Tongue (tissue), 2 donors: Measurements from ENCODE around the gene PALM. TPM values are rescaled to one million over a fixed set of nuclear protein-coding genes. Genes with fewer than 3 reads are reported as not detected.
"Not testable (repeated sequence)": the region's sequence is repeated elsewhere in the genome, so short reads cannot be mapped to it uniquely, and the experiment has no call there.

Experiments used
- DNase-seq: peaks from one replicate; pipeline ENCODE4 v3.0.0-alpha.2; 2015
- total RNA-seq: library from RNA; depleted of rRNA; stranded (reverse); fragments of >200 nt; gene quantifications from one replicate; pipeline ENCODE4 v1.2.3, GENCODE V29; 2014

PALM gene
- total RNA-seq, 1 donor from 2014 or later: 52.9 TPM

- DNase-seq: no peak
Measured at GRCh38 chr19:732148-733069, 23.7 kb downstream of the PALM start.

- no peak for DNase-seq
Measured at GRCh38 chr19:734716-735115, 26.0 kb downstream of the PALM start.

GRCh38 chr19:736125-736524 lies 27.4 kb downstream of the PALM start:
- no peak for DNase-seq

DNA sequence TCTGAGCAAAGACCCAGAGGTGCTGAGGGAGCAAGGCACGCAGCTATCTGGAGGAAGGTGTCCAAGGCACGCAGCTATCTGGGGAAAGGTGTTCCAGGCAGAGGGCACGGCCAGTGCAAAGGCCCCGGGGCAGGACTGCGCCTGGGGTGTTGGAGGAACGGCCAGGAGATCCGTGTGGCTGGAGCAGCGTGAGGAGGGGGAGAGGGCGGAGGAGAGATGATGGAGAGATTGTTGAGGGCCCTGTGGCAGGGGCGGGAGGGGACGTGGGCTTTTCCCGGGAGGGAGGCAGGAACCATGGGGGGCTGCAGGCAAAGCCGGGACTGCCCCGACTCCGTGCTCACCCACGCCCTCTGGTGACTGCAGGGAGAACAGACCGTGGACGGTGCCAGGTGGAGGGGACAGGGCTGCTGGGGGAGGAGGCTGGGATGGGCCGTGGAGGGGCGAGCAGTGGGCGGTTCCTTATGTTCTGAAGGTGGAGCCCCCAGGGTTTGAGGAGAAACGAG lies 28.9 kb downstream of the PALM start:
- peak; percentile 40 for DNase-seq

DNA sequence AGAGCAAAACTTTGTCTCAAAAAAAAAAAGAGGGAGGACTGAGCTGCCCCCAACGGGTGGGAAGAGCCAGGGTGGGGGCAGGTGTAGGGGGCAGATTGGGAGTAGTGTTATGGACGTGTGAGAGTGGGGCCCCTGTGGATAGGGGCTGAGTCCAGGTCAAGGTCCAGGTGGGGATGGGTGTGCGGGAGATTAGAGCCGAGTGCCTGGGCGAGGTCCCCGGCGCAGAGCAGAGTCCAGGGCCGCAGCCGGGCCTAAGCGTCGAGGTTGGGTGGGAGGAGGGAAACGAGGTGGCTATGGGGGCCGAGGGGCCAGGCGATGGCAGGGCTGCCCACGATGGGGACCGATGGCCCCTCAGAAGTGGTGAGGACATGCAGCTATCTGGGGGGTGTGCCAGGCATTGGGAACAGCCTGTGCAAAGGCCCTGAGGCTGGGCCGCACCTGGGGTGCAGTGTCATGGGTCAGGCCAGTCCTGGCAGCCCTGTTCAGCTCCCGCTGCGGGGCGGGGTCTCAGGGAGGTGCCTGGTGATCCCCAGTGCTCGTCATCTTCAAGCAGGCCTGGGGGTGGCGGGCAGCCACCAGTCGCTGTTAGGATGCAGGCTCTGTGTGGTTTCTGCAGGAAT lies 29.9 kb downstream of the PALM start:
- DNase-seq: no peak

DNA sequence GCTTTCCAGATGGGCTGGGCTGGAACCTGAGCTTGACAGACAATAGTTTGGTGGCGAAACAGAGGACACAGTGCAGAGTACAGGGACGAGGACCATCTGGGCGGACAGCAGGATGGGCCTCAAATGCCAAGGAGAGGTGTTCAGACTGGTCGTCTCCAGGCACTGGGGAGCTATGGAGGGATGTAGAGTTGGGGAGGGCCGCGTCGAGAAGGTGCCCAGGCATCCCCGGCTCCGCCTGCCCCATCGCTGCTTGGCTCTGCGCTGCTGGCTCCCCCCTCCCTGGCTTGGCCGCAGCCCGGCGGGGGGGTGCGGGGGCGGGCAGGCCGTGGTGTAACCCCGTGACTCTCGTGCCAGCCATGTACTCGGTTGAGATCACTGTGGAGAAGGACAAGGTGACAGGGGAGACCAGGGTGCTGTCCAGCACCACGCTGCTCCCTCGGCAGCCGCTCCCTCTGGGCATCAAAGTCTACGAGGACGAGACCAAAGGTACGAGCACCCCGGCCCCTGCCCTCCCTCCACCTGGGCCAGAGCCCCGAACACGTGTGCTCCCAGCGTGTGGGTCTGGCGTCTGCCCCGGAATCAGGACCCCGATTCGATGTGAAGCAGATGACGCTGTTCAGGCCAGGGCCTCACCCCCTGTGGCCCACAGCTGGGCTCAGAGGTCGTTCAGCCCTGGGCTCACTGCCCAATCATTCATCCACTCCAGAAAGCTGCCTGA lies 31.4 kb downstream of the PALM start:
- no peak for DNase-seq

DNA sequence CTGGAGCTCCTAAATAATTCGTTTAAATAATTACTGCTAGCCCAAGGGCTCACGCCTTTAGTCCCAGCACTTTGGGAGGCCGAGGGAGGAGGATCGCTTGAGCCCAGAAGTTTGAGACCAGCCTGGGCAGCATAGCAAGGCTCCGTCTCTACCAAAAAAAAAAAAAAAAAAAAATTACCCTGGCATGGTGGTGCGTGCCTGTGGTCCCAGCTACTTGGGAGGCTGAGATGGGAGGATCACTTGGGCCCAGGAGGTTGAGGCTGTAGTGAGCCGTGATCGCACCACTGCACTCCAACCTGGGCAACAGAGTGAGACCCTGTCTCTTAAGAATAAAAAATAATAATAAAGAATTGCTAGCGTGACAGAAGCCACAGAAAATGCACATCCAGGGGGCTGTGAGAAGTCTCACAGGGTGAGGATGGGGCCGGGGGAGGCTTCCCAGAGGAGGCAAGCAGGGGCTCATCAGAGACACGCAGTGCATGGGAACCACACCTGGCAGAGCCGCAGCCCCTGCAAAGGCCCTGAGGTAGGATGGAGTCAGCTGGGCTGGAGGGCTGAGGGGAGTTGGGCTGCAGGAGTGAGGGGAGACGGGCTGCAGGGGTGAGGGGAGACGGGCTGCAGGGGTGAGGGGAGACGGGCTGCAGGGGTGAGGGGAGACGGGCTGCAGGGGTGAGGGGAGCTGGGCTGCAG lies 32.2 kb downstream of the PALM start:
- not testable (repeated sequence) for DNase-seq

- DNase-seq: no peak
Measured at GRCh38 chr19:741506-742131, 32.9 kb downstream of the PALM start.

DNA sequence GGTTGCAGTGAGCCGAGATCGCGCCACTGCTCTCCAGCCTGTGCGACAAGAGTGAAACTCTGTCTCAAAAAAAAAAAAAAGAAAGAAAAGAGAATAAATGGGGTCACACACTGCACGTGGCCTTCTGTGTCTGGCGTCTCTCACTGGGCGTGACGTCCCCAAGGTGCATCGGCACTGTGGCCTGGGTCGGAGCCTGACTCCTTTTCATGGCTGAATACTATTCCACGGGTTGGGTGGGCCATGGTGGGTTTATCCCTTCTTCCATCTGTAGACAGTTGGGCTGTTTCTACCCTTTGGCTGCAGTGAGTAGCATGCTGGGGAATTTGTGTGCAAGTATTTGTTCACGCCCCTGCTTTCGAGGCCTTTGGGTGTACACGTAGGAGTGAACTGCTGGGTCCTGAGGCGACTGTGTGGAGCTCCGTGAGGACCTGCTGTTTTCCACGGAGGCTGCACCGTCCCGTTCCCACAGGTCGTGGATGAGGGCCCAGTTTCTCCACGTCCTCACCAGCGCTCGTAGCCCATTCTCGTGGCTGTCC lies 33.9 kb downstream of the PALM start:
- DNase-seq: no peak

- peak; percentile 71 for DNase-seq
Measured at GRCh38 chr19:743168-743687, 34.5 kb downstream of the PALM start.

DNA sequence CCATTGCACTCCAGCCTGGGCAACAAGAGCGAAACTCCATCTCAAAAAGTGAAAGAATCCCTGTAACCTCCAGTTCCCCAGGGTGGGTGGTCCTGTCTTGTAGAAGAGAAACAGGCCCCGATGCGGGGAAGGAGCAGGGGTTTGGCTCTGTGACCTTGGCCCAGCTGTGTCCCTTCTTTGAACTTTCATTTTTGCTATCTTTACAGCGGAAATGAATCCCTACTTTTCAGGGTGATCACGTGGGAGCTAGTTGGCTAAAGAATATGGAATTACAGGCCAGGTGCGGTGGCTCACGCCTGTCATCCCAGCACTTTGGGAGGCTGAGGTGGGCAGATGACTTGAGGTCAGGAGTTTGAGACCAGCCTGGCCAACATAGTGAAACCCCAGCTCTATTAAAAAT lies 36.4 kb downstream of the PALM start:
- DNase-seq: not testable (repeated sequence)

DNA sequence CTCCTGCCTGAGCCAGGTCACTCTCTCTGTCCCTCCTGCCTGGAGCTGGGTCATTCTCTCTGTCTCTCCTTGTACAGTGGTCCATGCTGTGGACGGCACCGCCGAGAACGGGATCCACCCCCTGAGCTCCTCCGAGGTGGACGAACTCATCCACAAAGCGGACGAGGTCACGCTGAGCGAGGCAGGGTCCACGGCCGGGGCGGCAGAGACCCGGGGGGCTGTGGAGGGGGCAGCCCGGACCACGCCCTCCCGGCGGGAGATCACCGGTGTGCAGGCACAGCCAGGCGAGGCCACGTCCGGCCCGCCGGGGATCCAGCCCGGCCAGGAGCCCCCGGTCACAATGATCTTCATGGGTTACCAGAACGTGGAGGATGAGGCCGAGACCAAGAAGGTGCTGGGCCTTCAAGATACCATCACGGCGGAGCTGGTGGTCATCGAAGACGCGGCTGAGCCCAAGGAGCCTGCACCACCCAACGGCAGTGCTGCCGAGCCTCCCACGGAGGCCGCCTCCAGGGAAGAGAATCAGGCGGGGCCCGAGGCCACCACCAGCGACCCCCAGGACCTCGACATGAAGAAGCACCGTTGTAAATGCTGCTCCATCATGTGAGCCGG lies 37.6 kb downstream of the PALM start:
- no peak for DNase-seq

- no peak for DNase-seq
Measured at GRCh38 chr19:746956-747355, 38.2 kb downstream of the PALM start.

- DNase-seq: no peak
Measured at GRCh38 chr19:747432-748273, 38.9 kb downstream of the PALM start.

DNA sequence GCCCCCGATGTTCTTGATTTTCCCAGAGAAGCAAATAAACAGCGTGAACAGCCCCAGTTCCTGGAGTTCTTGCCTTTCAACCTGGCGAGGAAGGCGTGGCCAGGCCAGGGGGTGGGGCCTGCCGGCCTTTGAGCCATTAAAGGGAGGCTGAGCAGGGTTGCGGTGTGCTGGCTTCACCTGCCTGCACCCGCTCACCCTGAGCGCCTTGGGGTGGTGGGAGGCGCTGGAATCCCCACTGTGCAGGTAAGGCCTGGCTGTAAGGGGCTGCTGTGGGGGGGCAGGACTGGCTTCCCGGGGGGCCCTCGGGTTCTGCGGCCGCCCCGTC lies 39.5 kb downstream of the PALM start:
- no peak for DNase-seq

DNA sequence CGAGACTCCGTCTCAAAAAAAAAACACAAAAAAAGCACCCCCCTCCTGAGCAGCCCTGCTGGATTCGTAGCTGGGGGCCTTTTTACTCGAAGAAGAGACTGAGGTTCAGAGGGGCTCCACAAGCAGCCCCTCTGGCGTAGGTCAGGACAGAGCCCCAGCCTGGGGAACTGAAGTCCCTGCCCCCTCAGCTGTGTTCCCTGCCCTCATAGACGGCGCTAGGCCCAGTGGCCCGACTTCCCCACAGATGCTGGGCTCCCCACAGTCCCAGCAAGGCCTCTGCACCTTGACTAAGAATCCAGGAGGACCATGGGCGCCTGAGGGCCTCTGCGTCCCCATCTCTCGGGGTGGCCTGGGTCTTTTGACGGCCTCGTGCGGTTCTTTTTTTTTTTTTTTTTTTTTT lies 41.1 kb downstream of the PALM start:
- DNase-seq: no peak

GRCh38 chr19:750640-751423 lies 42.1 kb downstream of the PALM start, which contains the start of gene MISP:
Gene MISP, plus strand, starts transcription at chr19:751112. Its CDS starts 5,835 bp downstream, at chr19:756947.
- DNase-seq: no peak

DNA sequence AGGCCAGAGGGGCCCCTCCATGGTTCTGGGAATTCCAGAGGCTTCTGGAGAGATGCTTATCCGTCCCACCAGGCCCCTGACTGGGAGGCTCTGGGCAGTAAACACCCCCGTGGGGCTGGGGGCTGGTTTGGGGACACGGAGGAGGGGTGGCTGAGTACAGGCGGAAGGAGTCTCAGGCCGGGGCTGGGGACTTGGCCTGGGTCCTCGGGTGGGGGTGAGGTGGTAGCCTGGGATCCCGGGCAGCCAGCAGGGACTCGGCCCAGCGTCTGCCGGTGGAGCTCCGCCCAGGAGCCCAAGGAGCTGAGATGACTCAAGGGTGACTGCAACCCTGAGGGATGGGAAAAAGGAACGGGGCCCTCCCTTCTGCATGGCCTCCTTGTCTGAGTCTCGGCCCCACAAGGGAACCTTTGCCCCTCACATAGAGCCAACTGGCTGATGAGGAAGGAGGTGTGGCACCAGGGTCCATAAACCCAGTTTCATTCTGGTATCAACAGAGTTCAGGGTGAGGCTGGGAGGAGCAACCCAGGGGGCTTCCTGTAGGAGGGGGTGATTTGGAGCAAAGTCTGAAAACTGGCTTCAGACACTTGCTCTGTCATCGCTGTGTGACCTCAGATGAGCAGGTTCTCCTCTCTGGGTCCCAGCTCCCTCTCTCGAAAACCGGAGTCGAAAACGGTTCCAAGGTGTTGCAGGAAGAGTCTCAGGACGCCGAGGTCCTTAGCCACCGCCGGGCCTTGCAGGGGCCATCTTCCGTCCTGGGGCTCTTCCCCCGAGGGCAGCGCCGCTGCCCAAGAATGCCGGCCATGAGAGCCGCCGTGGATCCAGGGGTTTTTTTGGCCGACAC lies 43.0 kb downstream of the PALM start:
- DNase-seq: no peak
